H1 (cell line): ENCODE measurements around the gene AMER2. TPM values are rescaled to one million over a fixed set of nuclear protein-coding genes. Genes with fewer than 3 reads are reported as not detected.

Experiments
- CTCF ChIA-PET: fragments of 300-600 bp; sonication (Branson Sonifier 250); formaldehyde crosslinking; loops from one replicate; lab custom pipeline; 2021; ENCODE audit not compliant: partially characterized antibody; lab: Charles Lee
- POLR2A ChIA-PET: fragments of 300-600 bp; sonication (Branson Sonifier 250); formaldehyde crosslinking; loops from one replicate; lab custom pipeline; 2021; ENCODE audit warnings: inconsistent platforms; ENCODE audit not compliant: partially characterized antibody; lab: Charles Lee
- DNase-seq, 2 experiments: peaks; one replicate each; pipeline versions ENCODE4 v3.0.0 to v3.0.0-alpha.2; 2010 to 2022; ENCODE audit warnings: low spot score in 2 of 2, low read depth in 1 of 2, mixed read lengths in 1 of 2
- FAIRE-seq: peaks from 2 replicates; lab custom pipeline; 2011; peaks lifted over from hg19 to GRCh38; lab: Jason Lieb, UNC
- H2AFZ ChIP-seq: 2 replicates; pipeline ENCODE4 v1.8.1; 2012; ENCODE audit warnings: low read length, inconsistent platforms
- H2AK5ac ChIP-seq: 2 replicates; pipeline ENCODE4 v1.6.1; 2013; ENCODE audit warnings: low read depth, low read length
- H2BK120ac ChIP-seq: replicated peaks from 2 replicates; pipeline ENCODE3; 2013; ENCODE audit warnings: low read depth, low read length, inconsistent platforms
- H2BK12ac ChIP-seq: 2 replicates; pipeline ENCODE4 v1.6.1; 2013; ENCODE audit warnings: low read depth, low read length
- H2BK15ac ChIP-seq: 2 replicates; pipeline ENCODE4 v1.6.1; 2013; ENCODE audit warnings: low read length
- H2BK20ac ChIP-seq: 2 replicates; pipeline ENCODE4 v1.6.1; 2013; ENCODE audit warnings: low read length
- H2BK5ac ChIP-seq: 2 replicates; pipeline ENCODE4 v1.6.1; 2013; ENCODE audit warnings: low read depth, low read length
- H3K14ac ChIP-seq: 2 replicates; pipeline ENCODE4 v1.6.1; 2013; ENCODE audit warnings: inconsistent platforms; ENCODE audit not compliant: insufficient read length
- H3K18ac ChIP-seq: 2 replicates; pipeline ENCODE4 v1.6.1; 2013; ENCODE audit warnings: low read length; ENCODE audit errors: extremely low read depth
- H3K23ac ChIP-seq: 2 replicates; pipeline ENCODE4 v1.6.1; 2013; ENCODE audit warnings: inconsistent platforms; ENCODE audit not compliant: insufficient read length
- H3K23me2 ChIP-seq: 2 replicates; pipeline ENCODE4 v1.6.1; 2013; ENCODE audit warnings: low read depth, low read length
- H3K27ac ChIP-seq: 2 replicates; pipeline ENCODE4 v1.6.1; 2011; ENCODE audit warnings: low read depth, low read length, inconsistent platforms
- H3K27me3 ChIP-seq, 4 experiments: replicated peaks in 1 of 4; 1 replicate in 1 of 4; 2 replicates in 3 of 4; pipeline versions ENCODE4 v1.6.1 to v1.8.1; 2011 to 2013; ENCODE audit warnings: low read length in 3 of 4, mild to moderate bottlenecking in 3 of 4, inconsistent platforms in 2 of 4, mixed read lengths in 2 of 4, moderate library complexity in 1 of 4; ENCODE audit not compliant: control insufficient read depth in 3 of 4, insufficient read depth in 3 of 4; ENCODE audit errors: extremely low read depth in 1 of 4
- H3K36me3 ChIP-seq, 4 experiments: 2 replicates each; pipeline versions ENCODE4 v1.6.1 to v1.8.1; 2011 to 2013; ENCODE audit warnings: mild to moderate bottlenecking in 4 of 4, low read length in 3 of 4, moderate library complexity in 2 of 4, control low read depth in 1 of 4, inconsistent platforms in 1 of 4; ENCODE audit not compliant: insufficient read depth in 4 of 4, control insufficient read depth in 2 of 4
- H3K4ac ChIP-seq: replicated peaks from 2 replicates; pipeline ENCODE3; 2013; ENCODE audit warnings: low read length, low read depth, mixed read lengths, inconsistent platforms; ENCODE audit not compliant: insufficient read length
- H3K4me1 ChIP-seq, 4 experiments: replicated peaks in 1 of 4; 1 replicate in 1 of 4; 2 replicates in 3 of 4; pipeline versions ENCODE4 v1.6.1 to v1.8.1; 2011 to 2013; ENCODE audit warnings: low read length in 3 of 4, inconsistent platforms in 2 of 4, mixed read lengths in 1 of 4; ENCODE audit not compliant: insufficient read depth in 4 of 4, control insufficient read depth in 3 of 4
- H3K4me2 ChIP-seq, 2 experiments: 2 replicates each; pipeline versions ENCODE4 v1.6.1 to v1.8.1; 2011 to 2013; ENCODE audit warnings: low read depth in 2 of 2, low read length in 2 of 2, control low read depth in 1 of 2, inconsistent platforms in 1 of 2, mild to moderate bottlenecking in 1 of 2; ENCODE audit not compliant: insufficient read depth in 1 of 2
- H3K4me3 ChIP-seq, 4 experiments: fragments of 200-600, 300-600 bp in 1 of 4; sonication (generic), shearing (Covaris generic), sonication (Bioruptor Twin) in 1 of 4; 2 replicates each; pipeline versions ENCODE4 v1.5.1 to v1.8.1; 2011 to 2016; ENCODE audit warnings: low read length in 4 of 4, low read depth in 3 of 4, control low read depth in 2 of 4, inconsistent platforms in 2 of 4, mild to moderate bottlenecking in 2 of 4, mixed read lengths in 1 of 4, moderate library complexity in 1 of 4; ENCODE audit not compliant: insufficient read depth in 2 of 4; ENCODE audit errors: extremely low read depth in 1 of 4
- H3K56ac ChIP-seq: replicated peaks from 2 replicates; pipeline ENCODE3; 2013; ENCODE audit warnings: low read depth, mild to moderate bottlenecking, mixed read lengths, low read length, inconsistent platforms; ENCODE audit not compliant: insufficient read length
- H3K79me1 ChIP-seq: 2 replicates; pipeline ENCODE4 v1.6.1; 2013; ENCODE audit warnings: low read depth, low read length, control low read depth
- H3K79me2 ChIP-seq, 2 experiments: 2 replicates each; pipeline versions ENCODE4 v1.6.1 to v1.8.1; 2012 to 2013; ENCODE audit warnings: low read length in 2 of 2, mild to moderate bottlenecking in 2 of 2, inconsistent platforms in 1 of 2; ENCODE audit not compliant: insufficient read depth in 2 of 2, control insufficient read depth in 1 of 2
- H3K9ac ChIP-seq, 4 experiments: replicated peaks in 1 of 4; 1 replicate in 1 of 4; 2 replicates in 3 of 4; pipeline versions ENCODE4 v1.6.1 to v1.8.1; 2011 to 2013; ENCODE audit warnings: low read depth in 3 of 4, low read length in 3 of 4, control low read depth in 2 of 4, mild to moderate bottlenecking in 2 of 4, moderate library complexity in 2 of 4, inconsistent platforms in 1 of 4; ENCODE audit errors: extremely low read depth in 1 of 4
- H3K9me3 ChIP-seq, 2 experiments: 2 replicates each; pipeline versions ENCODE4 v1.6.1 to v1.8.1; 2012 to 2013; ENCODE audit warnings: mild to moderate bottlenecking in 2 of 2, moderate library complexity in 2 of 2, control low read depth in 1 of 2, inconsistent platforms in 1 of 2, low read depth in 1 of 2, low read length in 1 of 2, mixed read lengths in 1 of 2; ENCODE audit not compliant: insufficient read depth in 2 of 2
- H4K20me1 ChIP-seq, 2 experiments: replicated peaks in 1 of 2; 2 replicates each; pipeline versions ENCODE3 to v1.8.1; 2011 to 2013; ENCODE audit warnings: inconsistent platforms in 2 of 2, low read length in 2 of 2, mild to moderate bottlenecking in 1 of 2; ENCODE audit not compliant: insufficient read depth in 2 of 2, control insufficient read depth in 1 of 2
- H4K5ac ChIP-seq: 2 replicates; pipeline ENCODE4 v1.6.1; 2013; ENCODE audit warnings: low read length, low read depth, mixed read lengths, inconsistent platforms; ENCODE audit not compliant: insufficient read length
- H4K8ac ChIP-seq: 2 replicates; pipeline ENCODE4 v1.8.0; 2013; ENCODE audit warnings: mild to moderate bottlenecking, moderate library complexity, low read length, inconsistent platforms; ENCODE audit not compliant: insufficient read depth; ENCODE audit errors: extremely low read depth
- H4K91ac ChIP-seq: replicated peaks from 2 replicates; pipeline ENCODE3; 2013; ENCODE audit warnings: low read length, mixed read lengths, inconsistent platforms; ENCODE audit not compliant: insufficient read length
- BCL11A ChIP-seq, 2 experiments: IDR thresholded peaks; one replicate each; pipeline ENCODE4 v1.6.1; 2011; ENCODE audit warnings: low read depth in 2 of 2, low read length in 2 of 2, mild to moderate bottlenecking in 2 of 2
- BRCA1 ChIP-seq: IDR thresholded peaks from 2 replicates; pipeline ENCODE4 v1.6.1; 2012; ENCODE audit warnings: low read depth, low read length, improper control_type of control experiment
- EZH2 ChIP-seq: fragments of 200-600 bp; sonication (generic); IDR thresholded peaks from 2 replicates; pipeline ENCODE4 v1.7.1; 2012; ENCODE audit warnings: low read depth, mild to moderate bottlenecking, moderate library complexity, low read length, inconsistent platforms; ENCODE audit not compliant: severe bottlenecking
- GABPA ChIP-seq: IDR thresholded peaks from 2 replicates; pipeline ENCODE4 v1.6.1; 2011; ENCODE audit warnings: mild to moderate bottlenecking, low read length, moderate library complexity, borderline replicate concordance; ENCODE audit not compliant: insufficient read depth
- JUN ChIP-seq: IDR thresholded peaks from 2 replicates; pipeline ENCODE4 v1.6.1; 2011; ENCODE audit warnings: low read depth, mild to moderate bottlenecking, improper control_type of control experiment, low read length
- JUND ChIP-seq: IDR thresholded peaks from 2 replicates; pipeline ENCODE4 v1.6.1; 2011; ENCODE audit warnings: mild to moderate bottlenecking, improper control_type of control experiment, low read length
- MAX ChIP-seq: IDR thresholded peaks from 2 replicates; pipeline ENCODE4 v1.6.1; 2012; ENCODE audit warnings: inconsistent platforms
- POU5F1 ChIP-seq: IDR thresholded peaks from 2 replicates; pipeline ENCODE4 v1.6.1; 2011; ENCODE audit warnings: low read depth, mild to moderate bottlenecking, low read length, moderate library complexity
- RNF2 ChIP-seq: fragments of 200-900, 300-1000 bp; sonication (generic); IDR thresholded peaks from 2 replicates; pipeline ENCODE4 v1.7.1; 2016; ENCODE audit warnings: borderline replicate concordance, low read depth, mild to moderate bottlenecking, antibody characterized with exemption, low read length; ENCODE audit not compliant: poor library complexity, severe bottlenecking; ENCODE audit errors: missing control alignments
- TAF1 ChIP-seq: IDR thresholded peaks from 2 replicates; pipeline ENCODE4 v1.6.1; 2011; ENCODE audit warnings: mild to moderate bottlenecking, low read depth, low read length
- TCF12 ChIP-seq: IDR thresholded peaks from 2 replicates; pipeline ENCODE4 v1.6.1; 2011; ENCODE audit warnings: low read depth, mild to moderate bottlenecking, low read length
- WGBS, 2 experiments: shearing (Covaris generic) in 1 of 2; methylation state at CpG; one replicate each; pipeline versions ENCODE4 v1.1.6 to v1.1.7; 2013 to 2015; ENCODE audit warnings: low lambda C conversion rate in 2 of 2, mixed read lengths in 2 of 2, inconsistent platforms in 1 of 2, low coverage in 1 of 2, missing lambda C conversion rate in 1 of 2; ENCODE audit not compliant: insufficient replicate concordance in 2 of 2, insufficient coverage in 1 of 2, insufficient read length in 1 of 2; ENCODE audit errors: extremely low coverage in 1 of 2, missing lambda C conversion rate in 1 of 2; 5-methylcytosine and 5-hydroxymethylcytosine counted together
- polyA plus RNA-seq, 7 experiments: library from polyadenylated mRNA; depleted of rRNA in 3 of 7; stranded (reverse) in 5 of 7; unstranded in 2 of 7; fragments of >200 nt in 5 of 7; fragments of 200-250 nt in 2 of 7; gene quantifications; 1 replicate in 5 of 7; 2 replicates in 1 of 7; 4 replicates in 1 of 7; pipeline versions ENCODE4 v1.2.1 to v1.2.3, GENCODE V29; 2011 to 2013; ENCODE audit warnings: missing spikeins in 2 of 7, mixed read lengths in 2 of 7
- total RNA-seq: library from RNA; stranded (reverse); fragmentation: NEBNext Ultra II Directional; extraction: Animal tissue kit (Norgen Biotek cat#: 25700); gene quantifications from 2 replicates; pipeline ENCODE4 v1.2.1, GENCODE V29; 2021

The AMER2 gene
- total and polyA plus RNA-seq, 2 of the 8 experiments (the other 6 are each of a cell fraction or from before 2014, with no cell fraction given) = 0.14 to 0.50 TPM

DNA sequence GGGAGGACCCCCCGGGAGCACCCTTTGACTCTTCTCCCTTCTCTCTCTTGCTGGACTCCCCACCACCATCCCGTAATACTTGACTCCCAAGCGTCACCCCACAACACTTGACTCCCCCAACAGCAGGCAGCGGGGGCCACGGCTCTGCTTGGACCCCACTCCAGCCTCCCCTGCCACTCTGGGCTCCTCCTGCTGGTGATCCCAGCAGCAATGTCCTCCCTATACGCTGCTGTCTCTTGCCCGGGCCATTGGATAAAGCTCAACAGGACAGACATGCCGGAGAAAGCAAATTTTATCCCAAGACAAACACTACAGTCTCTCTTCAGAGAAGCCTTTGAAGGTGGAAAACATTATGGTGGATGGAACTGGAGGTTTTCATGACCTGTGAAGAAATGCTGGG is 20.4 kb upstream of the AMER2 start:
- Histone ChIP-seq H3K79me1 (no peaks in the 10 kb centered on the region), H2AFZ (no peak overlapping the region), H2BK5ac (no peak overlapping the region), H2BK20ac (no peak overlapping the region), H4K8ac (no peak overlapping the region), H3K79me2 (no peaks in the 10 kb centered on the region), H3K9me3 (no peaks in the 10 kb centered on the region; a peak in 1 of 4 replicates), H3K9ac (no peak overlapping the region), H3K36me3 (no peaks in the 10 kb centered on the region), H3K14ac (no peak overlapping the region), H3K4me2 (no peak overlapping the region), H3K18ac (no peak overlapping the region), H3K27ac (no peak overlapping the region), H3K23ac (no peak overlapping the region), H2BK12ac (no peak overlapping the region), H2AK5ac (no peak overlapping the region)
- POLR2A ChIA-PET = no interaction called here
- no peak for FAIRE-seq
- TF ChIP-seq JUN (no peak), GABPA (no peak), POU5F1 (no peak), TAF1 (no peak), EZH2 (no peak), BCL11A (IDR thresholded peaks at IDR 0.05; ENCODE audit: low read depth in 2 of 2, low read length in 2 of 2) (no peak), JUND (no peak), MAX (no peak), RNF2 (no peak), TCF12 (no peak), BRCA1 (no peak)
- TF ChIP-seq, all 59 proteins: peak for 0
- Histone ChIP-seq H3K4me1 (no peaks in the 10 kb centered on the region), H2BK120ac (no peak overlapping the region), H3K27me3 (peaks cover 0 to 3% (median 0%) of the 10 kb centered on the region in 4 experiments; a peak in 2 of 7 replicates), H4K91ac (no peak overlapping the region), H3K23me2 (no peaks in the 10 kb centered on the region), H3K4ac (no peak overlapping the region), H4K20me1 (no peaks in the 10 kb centered on the region), H4K5ac (no peak overlapping the region), H3K56ac (no peak overlapping the region), H2BK15ac (no peak overlapping the region), H3K4me3 (no peak overlapping the region)
- DNase-seq = no peak
- CTCF ChIA-PET = interaction anchor here (0.9 to 1.5 kb wide), 4 partner anchors 13 to 42 kb away, joined by 3 to 4 read pairs (median 3); no protein-coding TSS in a partner anchor
- 96% methylated on average over 7 of the region's 8 CpGs; no CpG with 5 or more reads in 1 of the 2 experiments for WGBS, 2 experiments
